Keratinocyte (primary cell): Measurements from ENCODE around the gene SUN1.

Experiments
- EZH2 ChIP-seq: IDR thresholded peaks from one replicate; pipeline ENCODE4 v1.6.1; 2012; ENCODE audit warnings: inconsistent platforms, mild to moderate bottlenecking, low read length, moderate library complexity
- TF ChIP-seq, protein P1 (sequence below), 3 experiments: IDR thresholded peaks in 1 of 3; conservative IDR thresholded peaks in 1 of 3; optimal IDR thresholded peaks in 1 of 3; 2 replicates in 2 of 3; 3 replicates in 1 of 3; pipeline versions ENCODE3 to v1.5.1; 2011; ENCODE audit warnings: low read length in 3 of 3, mild to moderate bottlenecking in 3 of 3, moderate library complexity in 2 of 3, control low read depth in 1 of 3, inconsistent platforms in 1 of 3; ENCODE audit not compliant: insufficient read depth in 2 of 3; ENCODE audit errors: extremely low read depth in 1 of 3

DNA sequence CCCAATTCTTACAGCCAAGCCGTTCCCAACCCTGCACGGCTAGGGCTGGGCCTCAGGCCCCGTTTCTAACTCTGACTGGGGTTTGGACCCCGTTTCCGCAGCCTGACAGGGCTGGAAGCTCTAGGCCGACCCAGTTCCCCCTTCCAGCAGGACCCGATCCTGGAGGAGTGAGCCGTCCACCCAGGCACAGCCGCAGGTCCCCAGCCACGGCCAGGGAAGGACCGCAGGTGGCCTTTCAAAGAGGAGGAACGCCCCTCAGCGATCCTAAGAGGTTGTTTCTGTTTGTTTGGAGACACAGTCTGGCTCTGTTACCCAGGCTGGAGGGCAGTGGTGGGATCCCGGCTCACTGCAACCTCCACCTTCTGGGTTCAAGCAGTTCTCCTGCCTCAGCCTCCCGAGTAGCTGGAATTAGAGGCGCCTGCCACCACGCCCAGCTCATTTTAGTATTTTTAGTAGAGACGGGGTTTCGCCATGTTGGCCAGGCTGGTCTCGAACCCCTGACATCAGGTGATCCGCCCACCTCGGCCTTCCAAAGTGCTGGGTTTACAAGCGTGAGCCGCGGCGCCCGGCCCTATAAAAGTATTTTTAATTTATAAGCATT lies 43.3 kb downstream of the SUN1 start:
- TF ChIP-seq, protein P1, sequence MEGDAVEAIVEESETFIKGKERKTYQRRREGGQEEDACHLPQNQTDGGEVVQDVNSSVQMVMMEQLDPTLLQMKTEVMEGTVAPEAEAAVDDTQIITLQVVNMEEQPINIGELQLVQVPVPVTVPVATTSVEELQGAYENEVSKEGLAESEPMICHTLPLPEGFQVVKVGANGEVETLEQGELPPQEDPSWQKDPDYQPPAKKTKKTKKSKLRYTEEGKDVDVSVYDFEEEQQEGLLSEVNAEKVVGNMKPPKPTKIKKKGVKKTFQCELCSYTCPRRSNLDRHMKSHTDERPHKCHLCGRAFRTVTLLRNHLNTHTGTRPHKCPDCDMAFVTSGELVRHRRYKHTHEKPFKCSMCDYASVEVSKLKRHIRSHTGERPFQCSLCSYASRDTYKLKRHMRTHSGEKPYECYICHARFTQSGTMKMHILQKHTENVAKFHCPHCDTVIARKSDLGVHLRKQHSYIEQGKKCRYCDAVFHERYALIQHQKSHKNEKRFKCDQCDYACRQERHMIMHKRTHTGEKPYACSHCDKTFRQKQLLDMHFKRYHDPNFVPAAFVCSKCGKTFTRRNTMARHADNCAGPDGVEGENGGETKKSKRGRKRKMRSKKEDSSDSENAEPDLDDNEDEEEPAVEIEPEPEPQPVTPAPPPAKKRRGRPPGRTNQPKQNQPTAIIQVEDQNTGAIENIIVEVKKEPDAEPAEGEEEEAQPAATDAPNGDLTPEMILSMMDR (optimal IDR thresholded peaks at IDR 0.05 in 1 of 3, IDR thresholded peaks at IDR 0.05 in 1 of 3, conservative IDR thresholded peaks at IDR 0.05 in 1 of 3; ENCODE audit: extremely low read depth in 1 of 3, insufficient read depth in 2 of 3, low read length in 3 of 3), result no peak
- no peak for TF ChIP-seq EZH2
